PC-9 (cell line): ENCODE measurements around the gene AP1S2. TPM values are rescaled to one million over a fixed set of nuclear protein-coding genes. Genes with fewer than 3 reads are reported as not detected.

Source experiments
- BruUV-seq: library from RNA; stranded (reverse); fragments of 400-500 nt; replicated peaks from 2 replicates; lab custom pipeline; 2021; lab: Mats Ljungman, UMichigan
- CTCF ChIA-PET: fragments of 300-600 bp; sonication (Branson Sonifier 250); formaldehyde crosslinking; loops from one replicate; lab custom pipeline; 2022; ENCODE audit warnings: antibody characterized with exemption; lab: Charles Lee
- POLR2A ChIA-PET: fragments of 300-600 bp; sonication (Branson Sonifier 250); formaldehyde crosslinking; loops from one replicate; lab custom pipeline; 2022; ENCODE audit warnings: antibody characterized with exemption; ENCODE audit not compliant: unreplicated experiment; lab: Charles Lee
- DNase-seq, 2 experiments: peaks; one replicate each; pipeline versions ENCODE4 v3.0.0 to v3.0.0-alpha.2; 2015 to 2022; ENCODE audit warnings: mixed read lengths in 1 of 2
- H2AFZ ChIP-seq: fragments of 200-600 bp; sonication (generic); 2 replicates; pipeline ENCODE4 v1.8.1; 2017; ENCODE audit warnings: antibody characterized with exemption
- H3F3A ChIP-seq: fragments of 200-600 bp; sonication (generic); 2 replicates; pipeline ENCODE4 v1.8.1; 2017; ENCODE audit warnings: antibody characterized with exemption, mild to moderate bottlenecking, low read depth; ENCODE audit not compliant: insufficient read depth
- H3K27ac ChIP-seq: fragments of 200-600 bp; sonication (generic); 2 replicates; pipeline ENCODE4 v1.6.1; 2016; ENCODE audit warnings: mixed run types
- H3K27me3 ChIP-seq: fragments of 200-600 bp; sonication (generic); 2 replicates; pipeline ENCODE4 v1.6.1; 2016; ENCODE audit warnings: low read depth, mixed run types; ENCODE audit not compliant: insufficient read depth
- H3K36me3 ChIP-seq: fragments of 200-600 bp; sonication (generic); 2 replicates; pipeline ENCODE4 v1.6.1; 2016; ENCODE audit warnings: low read depth, mixed run types
- H3K4me1 ChIP-seq: fragments of 200-600 bp; sonication (generic); replicated peaks from 2 replicates; pipeline ENCODE4 v1.6.1; 2016; ENCODE audit warnings: mixed run types; ENCODE audit not compliant: insufficient read depth
- H3K4me2 ChIP-seq: fragments of 200-600 bp; sonication (generic); 2 replicates; pipeline ENCODE4 v1.6.1; 2017; ENCODE audit warnings: mixed run types
- H3K4me3 ChIP-seq: fragments of 200-600 bp; sonication (generic); 2 replicates; pipeline ENCODE4 v1.6.1; 2016; ENCODE audit warnings: mixed run types
- H3K79me2 ChIP-seq: fragments of 200-600 bp; sonication (generic); 2 replicates; pipeline ENCODE4 v1.6.1; 2017; ENCODE audit warnings: low read depth, mixed run types
- H3K9me2 ChIP-seq: fragments of 200-600 bp; sonication (generic); 2 replicates; pipeline ENCODE4 v1.8.1; 2017; ENCODE audit warnings: mild to moderate bottlenecking; ENCODE audit not compliant: insufficient read depth
- H3K9me3 ChIP-seq: fragments of 200-600 bp; sonication (generic); 2 replicates; pipeline ENCODE4 v1.8.1; 2016; ENCODE audit warnings: low read depth; ENCODE audit not compliant: insufficient read depth
- H4K20me1 ChIP-seq: fragments of 200-600 bp; sonication (generic); 2 replicates; pipeline ENCODE4 v1.8.1; 2017; ENCODE audit not compliant: insufficient read depth
- CTCF ChIP-seq: fragments of 200-600 bp; sonication (generic); conservative IDR thresholded peaks from 2 replicates; pipeline ENCODE4 v1.6.1; 2017; ENCODE audit warnings: mixed run types, antibody characterized with exemption, mild to moderate bottlenecking, moderate library complexity
- EZH2 ChIP-seq: fragments of 200-600 bp; sonication (generic); IDR thresholded peaks from 2 replicates; pipeline ENCODE4 v1.8.0; 2017; ENCODE audit warnings: antibody characterized with exemption, low read depth
- intact Hi-C: fragments of 100-400 bp; cut with micrococcal nuclease; formaldehyde crosslinking; loops from one replicate; pipeline ENCODE4 v1.10.0; 2022; ENCODE audit not compliant: unreplicated experiment
- total RNA-seq: library from RNA; stranded (reverse); gene quantifications from 2 replicates; pipeline ENCODE4 v1.2.3, GENCODE V29; 2021

AP1S2 gene
- total RNA-seq, 1 experiment from 2014 or later: 14.2 TPM

DNA sequence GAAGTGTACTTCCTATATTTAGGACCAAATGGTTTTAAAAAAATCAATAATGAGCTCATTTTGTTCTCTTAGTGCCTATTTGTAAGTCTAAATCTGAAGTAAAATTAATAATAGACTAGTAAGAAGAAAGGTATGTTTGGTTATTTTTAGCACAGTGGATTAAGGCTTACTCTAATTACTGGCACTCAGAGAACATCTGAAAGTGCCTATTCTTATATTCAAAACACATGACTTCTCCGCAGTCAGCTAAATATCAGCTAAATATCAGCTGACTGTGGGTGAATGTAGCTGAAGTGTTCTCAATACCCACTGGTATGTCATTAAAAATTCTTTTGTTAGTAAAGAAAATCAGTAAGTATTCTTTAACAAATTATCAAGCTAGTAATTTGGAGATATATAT lies 6.0 kb downstream of the AP1S2 start:
- H3K4me1 ChIP-seq: peaks cover 5% of the 10 kb centered on the region; the same call in 1 of the 2 replicates
- H3K27ac ChIP-seq: no peak overlapping the region
- H3K27me3 ChIP-seq: no peaks in the 10 kb centered on the region
- no peaks in the 10 kb centered on the region for H3F3A ChIP-seq
- ChIA-PET CTCF (interaction anchor here (0.6 kb wide), 1 partner anchor 13 kb away, joined by 4 read pairs; no protein-coding TSS in a partner anchor), POLR2A (no interaction called here)
- H3K9me2 ChIP-seq: no peaks in the 10 kb centered on the region
- H2AFZ ChIP-seq: no peak overlapping the region
- no peak overlapping the region for H3K4me2 ChIP-seq
- H3K9me3 ChIP-seq: no peaks in the 10 kb centered on the region
- no peak overlapping the region for H3K4me3 ChIP-seq
- no TSS peak for BruUV-seq
- no peaks in the 10 kb centered on the region for H3K36me3 ChIP-seq
- TF ChIP-seq CTCF: no peak
- no peak for TF ChIP-seq EZH2
- no peak for DNase-seq
- H3K79me2 ChIP-seq: no peaks in the 10 kb centered on the region
- no peaks in the 10 kb centered on the region for H4K20me1 ChIP-seq
- intact Hi-C loops: no loop called here

DNA sequence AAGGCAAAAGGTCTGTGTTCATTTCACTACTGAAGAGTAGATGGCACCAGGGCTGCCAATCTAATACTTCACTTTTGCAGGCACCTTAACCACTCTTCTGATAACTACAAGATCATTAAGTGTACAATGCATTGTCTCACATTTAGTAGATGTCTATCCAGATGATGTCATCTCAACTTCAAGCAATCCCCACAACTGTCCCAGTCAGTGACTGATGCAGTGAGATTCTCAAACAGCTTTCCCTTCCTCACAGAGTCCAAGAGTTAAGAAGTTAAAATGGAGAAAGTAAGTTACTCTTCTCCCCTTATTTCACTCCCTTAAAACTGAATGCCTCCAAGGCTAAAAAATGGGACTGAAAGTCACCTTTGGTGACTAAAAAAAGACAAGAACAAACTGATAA lies 10.7 kb downstream of the AP1S2 start:
- CTCF ChIA-PET: no interaction called here
- Histone ChIP-seq H4K20me1 (no peaks in the 10 kb centered on the region), H3K79me2 (no peaks in the 10 kb centered on the region), H3F3A (no peaks in the 10 kb centered on the region), H3K9me3 (no peaks in the 10 kb centered on the region), H3K27ac (no peak overlapping the region), H2AFZ (no peak overlapping the region), H3K4me2 (no peak overlapping the region), H3K4me3 (no peak overlapping the region), H3K36me3 (no peaks in the 10 kb centered on the region), H3K9me2 (no peaks in the 10 kb centered on the region), H3K27me3 (no peaks in the 10 kb centered on the region), H3K4me1 (no peaks in the 10 kb centered on the region)
- POLR2A ChIA-PET: no interaction called here
- TF ChIP-seq CTCF (no peak), EZH2 (no peak)
- BruUV-seq: no TSS peak
- intact Hi-C loops: no loop called here
- DNase-seq: no peak

DNA sequence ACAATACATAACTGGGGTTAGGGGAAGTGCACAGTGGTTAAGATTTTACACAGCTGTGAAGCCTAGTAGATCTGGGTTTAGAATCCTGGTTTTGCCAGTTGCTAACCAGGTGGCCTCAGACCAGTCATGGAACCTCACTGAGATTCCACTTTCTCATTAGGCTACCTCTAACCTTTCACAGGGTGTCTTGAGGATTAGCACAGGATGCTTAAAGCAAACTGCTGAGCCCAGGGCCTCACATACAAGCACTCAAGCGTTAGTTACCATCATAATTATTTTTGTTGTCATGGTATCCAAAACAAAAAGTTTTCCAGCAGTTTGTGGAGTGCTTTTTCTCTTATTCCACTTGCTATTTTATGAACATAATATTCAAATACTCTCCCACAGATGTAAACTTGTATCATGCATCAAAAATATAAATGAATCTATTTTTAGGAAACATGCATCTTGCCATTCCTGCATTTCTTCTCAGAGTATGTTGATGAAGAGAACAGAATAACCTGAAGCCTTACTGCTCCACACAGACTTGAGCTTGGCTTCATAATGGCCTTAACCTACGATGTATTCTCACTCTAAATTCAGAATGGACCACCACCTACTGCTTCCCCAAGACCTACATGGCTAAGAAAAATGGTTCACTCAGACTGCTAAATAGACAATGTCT lies 12.6 kb downstream of the AP1S2 start:
- Histone ChIP-seq H3K27ac (no peak overlapping the region), H3K9me3 (no peaks in the 10 kb centered on the region), H3K36me3 (no peaks in the 10 kb centered on the region), H2AFZ (no peak overlapping the region), H3K4me1 (no peaks in the 10 kb centered on the region), H3K4me2 (no peak overlapping the region), H3K27me3 (no peaks in the 10 kb centered on the region), H3K79me2 (no peaks in the 10 kb centered on the region), H3K4me3 (no peak overlapping the region), H4K20me1 (no peaks in the 10 kb centered on the region), H3F3A (no peaks in the 10 kb centered on the region), H3K9me2 (no peaks in the 10 kb centered on the region)
- no TSS peak for BruUV-seq
- no peak for TF ChIP-seq CTCF
- intact Hi-C loops: no loop called here
- ChIA-PET CTCF (no interaction called here), POLR2A (no interaction called here)
- DNase-seq: no peak
